Measurements from ENCODE around the gene GCDH. TPM values are rescaled to one million over a fixed set of nuclear protein-coding genes. Genes with fewer than 3 reads are reported as not detected.
A peak's percentile ranks its signal among the peaks of the same experiment; 100 is the strongest.

Gene GCDH
- total and polyA plus RNA-seq, 8 donors, result 6.3 to 27.1 (median 15.4) TPM

DNA sequence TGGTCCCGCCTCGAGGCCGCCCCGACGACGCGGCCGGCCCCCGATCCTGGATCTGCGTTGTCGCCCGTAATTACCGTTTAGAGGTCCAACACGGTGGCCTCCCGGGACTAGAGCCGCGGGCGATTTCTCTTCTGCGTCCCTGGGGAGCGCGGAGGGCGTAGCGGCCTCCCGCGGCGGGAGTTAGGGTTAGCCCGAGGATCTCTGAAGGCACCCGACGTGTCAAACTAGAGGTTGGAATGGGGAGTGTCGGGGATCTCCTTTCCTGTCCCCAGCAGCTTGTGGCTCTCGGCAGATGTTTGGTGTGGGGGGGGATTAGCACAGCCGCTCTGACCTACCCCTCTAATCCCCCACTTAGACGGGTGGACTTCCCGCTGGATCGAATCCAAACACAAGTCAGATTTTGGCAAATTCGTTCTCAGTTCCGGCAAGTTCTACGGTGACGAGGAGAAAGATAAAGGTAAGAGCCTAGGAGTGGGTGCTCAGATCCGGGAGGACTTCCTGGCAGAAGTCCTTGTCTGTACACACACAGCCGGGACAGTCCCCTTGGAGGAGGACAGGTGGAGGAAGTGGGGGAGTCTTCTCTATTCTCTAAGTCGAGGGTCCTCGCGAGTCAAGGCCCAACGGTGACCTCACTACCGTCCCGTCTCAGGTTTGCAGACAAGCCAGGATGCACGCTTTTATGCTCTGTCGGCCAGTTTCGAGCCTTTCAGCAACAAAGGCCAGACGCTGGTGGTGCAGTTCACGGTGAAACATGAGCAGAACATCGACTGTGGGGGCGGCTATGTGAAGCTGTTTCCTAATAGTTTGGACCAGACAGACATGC lies 48.0 kb downstream of the GCDH start:
- TF ChIP-seq, protein P1, sequence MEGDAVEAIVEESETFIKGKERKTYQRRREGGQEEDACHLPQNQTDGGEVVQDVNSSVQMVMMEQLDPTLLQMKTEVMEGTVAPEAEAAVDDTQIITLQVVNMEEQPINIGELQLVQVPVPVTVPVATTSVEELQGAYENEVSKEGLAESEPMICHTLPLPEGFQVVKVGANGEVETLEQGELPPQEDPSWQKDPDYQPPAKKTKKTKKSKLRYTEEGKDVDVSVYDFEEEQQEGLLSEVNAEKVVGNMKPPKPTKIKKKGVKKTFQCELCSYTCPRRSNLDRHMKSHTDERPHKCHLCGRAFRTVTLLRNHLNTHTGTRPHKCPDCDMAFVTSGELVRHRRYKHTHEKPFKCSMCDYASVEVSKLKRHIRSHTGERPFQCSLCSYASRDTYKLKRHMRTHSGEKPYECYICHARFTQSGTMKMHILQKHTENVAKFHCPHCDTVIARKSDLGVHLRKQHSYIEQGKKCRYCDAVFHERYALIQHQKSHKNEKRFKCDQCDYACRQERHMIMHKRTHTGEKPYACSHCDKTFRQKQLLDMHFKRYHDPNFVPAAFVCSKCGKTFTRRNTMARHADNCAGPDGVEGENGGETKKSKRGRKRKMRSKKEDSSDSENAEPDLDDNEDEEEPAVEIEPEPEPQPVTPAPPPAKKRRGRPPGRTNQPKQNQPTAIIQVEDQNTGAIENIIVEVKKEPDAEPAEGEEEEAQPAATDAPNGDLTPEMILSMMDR (IDR thresholded peaks at IDR 0.05), result no peak
- H3K4me1 ChIP-seq, result peaks cover 17 to 20% (median 18%) of the 10 kb centered on the region in 3 donors
- no peaks in the 10 kb centered on the region for H3K9me3 ChIP-seq
- peaks cover 10 to 40% (median 24%) of the 10 kb centered on the region in 3 donors for H3K36me3 ChIP-seq
- H3K4me3 ChIP-seq, result peak overlapping the region; percentile 76 to 99 (median 84)
- H3K27ac ChIP-seq, result peak overlapping the region; percentile 69 to 87 (median 78)
- intact Hi-C loops (cut with DNase I), result no loop called here
- ATAC-seq (peak; percentile 17 to 41 (median 28)), DNase-seq (no peak), FAIRE-seq (no peak)
- 0 to 1% methylated on average over 54 of the region's 54 CpGs for WGBS, 2 donors
- H3K27me3 ChIP-seq, result no peaks in the 10 kb centered on the region

DNA sequence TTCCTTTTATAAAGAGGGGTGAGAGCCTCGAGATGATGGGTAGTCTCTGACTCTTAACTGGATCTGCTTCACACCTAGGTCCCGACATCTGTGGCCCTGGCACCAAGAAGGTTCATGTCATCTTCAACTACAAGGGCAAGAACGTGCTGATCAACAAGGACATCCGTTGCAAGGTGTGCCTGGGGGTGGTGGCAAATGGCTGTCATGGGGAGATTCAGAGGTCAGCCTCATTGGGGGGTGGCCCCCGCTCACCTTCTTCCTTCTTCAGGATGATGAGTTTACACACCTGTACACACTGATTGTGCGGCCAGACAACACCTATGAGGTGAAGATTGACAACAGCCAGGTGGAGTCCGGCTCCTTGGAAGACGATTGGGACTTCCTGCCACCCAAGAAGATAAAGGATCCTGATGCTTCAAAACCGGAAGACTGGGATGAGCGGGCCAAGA lies 49.0 kb downstream of the GCDH start:
- Histone ChIP-seq H3K27ac (peak overlapping the region in 2 of 4 donors; percentile 1 to 5), H3K4me3 (peak overlapping the region; percentile 76 to 99 (median 84)), H3K27me3 (no peaks in the 10 kb centered on the region), H3K4me1 (peaks cover 17 to 23% (median 18%) of the 10 kb centered on the region in 3 donors), H3K9me3 (no peaks in the 10 kb centered on the region), H3K36me3 (peaks cover 10 to 47% (median 26%) of the 10 kb centered on the region in 3 donors)
- TF ChIP-seq, protein P1 (IDR thresholded peaks at IDR 0.05), result no peak
- 31 to 32% methylated on average over 10 of the region's 10 CpGs for WGBS, 2 donors
- intact Hi-C loops (cut with DNase I), result no loop called here
- DNase-seq, result no peak
- no peak for FAIRE-seq
- no peak for ATAC-seq

DNA sequence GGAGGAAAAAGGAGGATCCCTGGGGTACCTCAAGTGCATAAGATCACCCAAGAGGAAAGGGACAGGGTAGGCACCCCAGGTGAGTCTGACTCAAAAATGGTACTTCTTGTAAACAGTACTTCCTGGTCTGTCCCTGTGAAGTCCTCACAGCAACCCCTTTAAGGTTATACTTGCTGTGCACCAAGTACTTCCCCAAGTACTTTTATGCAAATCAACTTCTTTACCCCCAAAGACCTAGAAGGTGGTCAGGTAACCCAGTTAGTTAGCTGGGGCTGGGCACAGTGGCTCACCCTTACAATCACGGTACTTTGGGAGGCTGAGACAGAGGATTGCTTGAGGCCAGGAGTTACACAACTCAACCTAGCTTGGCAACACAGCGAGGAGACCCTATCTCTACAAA lies 49.9 kb downstream of the GCDH start:
- peak overlapping the region in 2 of 4 donors; percentile 76 to 80 for H3K4me3 ChIP-seq
- TF ChIP-seq, protein P1 (IDR thresholded peaks at IDR 0.05), result no peak
- peak overlapping the region in 1 of 4 donors; percentile 5 for H3K27ac ChIP-seq
- ATAC-seq, result no peak
- no peaks in the 10 kb centered on the region for H3K9me3 ChIP-seq
- no peaks in the 10 kb centered on the region for H3K27me3 ChIP-seq
- FAIRE-seq, result no peak
- peaks cover 17 to 23% (median 18%) of the 10 kb centered on the region in 3 donors for H3K4me1 ChIP-seq
- DNase-seq, result no peak
- WGBS, 2 donors, result 27 to 35% methylated on average over 2 of the region's 2 CpGs
- peaks cover 10 to 47% (median 26%) of the 10 kb centered on the region in 3 donors for H3K36me3 ChIP-seq
- intact Hi-C loops (cut with DNase I), result no loop called here

DNA sequence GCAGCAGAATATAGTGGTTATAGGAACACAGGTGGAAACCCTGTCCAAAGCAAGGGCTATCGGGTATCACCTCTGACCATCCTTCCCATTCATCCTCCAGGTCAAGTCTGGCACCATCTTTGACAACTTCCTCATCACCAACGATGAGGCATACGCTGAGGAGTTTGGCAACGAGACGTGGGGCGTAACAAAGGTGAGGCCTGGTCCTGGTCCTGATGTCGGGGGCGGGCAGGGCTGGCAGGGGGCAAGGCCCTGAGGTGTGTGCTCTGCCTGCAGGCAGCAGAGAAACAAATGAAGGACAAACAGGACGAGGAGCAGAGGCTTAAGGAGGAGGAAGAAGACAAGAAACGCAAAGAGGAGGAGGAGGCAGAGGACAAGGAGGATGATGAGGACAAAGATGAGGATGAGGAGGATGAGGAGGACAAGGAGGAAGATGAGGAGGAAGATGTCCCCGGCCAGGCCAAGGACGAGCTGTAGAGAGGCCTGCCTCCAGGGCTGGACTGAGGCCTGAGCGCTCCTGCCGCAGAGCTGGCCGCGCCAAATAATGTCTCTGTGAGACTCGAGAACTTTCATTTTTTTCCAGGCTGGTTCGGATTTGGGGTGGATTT lies 52.6 kb downstream of the GCDH start:
- H3K9me3 ChIP-seq, result no peaks in the 10 kb centered on the region
- H3K4me1 ChIP-seq, result peaks cover 19 to 28% (median 23%) of the 10 kb centered on the region in 3 donors
- TF ChIP-seq, protein P1 (IDR thresholded peaks at IDR 0.05), result no peak
- H3K4me3 ChIP-seq, result no peak overlapping the region
- no peak for ATAC-seq
- no peak for DNase-seq
- no peak overlapping the region for H3K27ac ChIP-seq
- 62 to 73% methylated on average over 18 of the region's 18 CpGs for WGBS, 2 donors
- FAIRE-seq, result no peak
- intact Hi-C loops (cut with DNase I), result no loop called here
- H3K27me3 ChIP-seq, result no peaks in the 10 kb centered on the region
- H3K36me3 ChIP-seq, result peaks cover 10 to 56% (median 30%) of the 10 kb centered on the region in 3 donors
